CD4-positive, alpha-beta memory T cell (primary cell): ENCODE measurements around the gene CTNNA2. TPM values are rescaled to one million over a fixed set of nuclear protein-coding genes. Genes with fewer than 3 reads are reported as not detected.

ENCODE experiments used
- CTCF ChIA-PET: fragments of 350-600 bp; sonication (Branson Sonifier 250); formaldehyde crosslinking; loops from one replicate; lab custom pipeline; 2021; ENCODE audit warnings: inconsistent platforms; ENCODE audit not compliant: partially characterized antibody; lab: Charles Lee
- POLR2A ChIA-PET: fragments of 350-600 bp; sonication (Branson Sonifier 250); formaldehyde crosslinking; loops from one replicate; lab custom pipeline; 2021; ENCODE audit not compliant: partially characterized antibody; lab: Charles Lee
- DNase-seq, 5 donors: peaks; one replicate each; pipeline versions ENCODE4 v3.0.0 to v3.0.0-alpha.2; 2020 to 2022; ENCODE audit warnings: mixed read lengths in 1 of 5
- H3K27ac ChIP-seq: one replicate; pipeline ENCODE4 v1.7.0; 2013; ENCODE audit warnings: low read depth, low read length
- H3K27me3 ChIP-seq: 2 replicates; pipeline ENCODE4 v1.7.0; 2013; ENCODE audit warnings: mild to moderate bottlenecking, low read length, moderate library complexity; ENCODE audit not compliant: insufficient read depth
- H3K36me3 ChIP-seq: 2 replicates; pipeline ENCODE4 v1.7.0; 2013; ENCODE audit warnings: mild to moderate bottlenecking, low read length, moderate library complexity; ENCODE audit not compliant: insufficient read depth
- H3K4me1 ChIP-seq: 2 replicates; pipeline ENCODE4 v1.7.0; 2013; ENCODE audit warnings: mild to moderate bottlenecking, low read length, moderate library complexity; ENCODE audit not compliant: insufficient read depth
- H3K4me3 ChIP-seq, 2 donors: one replicate each; pipeline ENCODE4 v1.7.0; 2013; ENCODE audit warnings: low read length in 2 of 2, mild to moderate bottlenecking in 1 of 2
- H3K9me3 ChIP-seq, 2 donors: one replicate each; pipeline ENCODE4 v1.7.0; 2013; ENCODE audit warnings: low read length in 2 of 2, control low read depth in 1 of 2; ENCODE audit not compliant: control insufficient read depth in 1 of 2
- H3K27ac Mint-ChIP-seq, 7 donors: one replicate each; pipeline ENCODE4 v1.8.0; 2020 to 2021; ENCODE audit warnings: mixed read lengths in 7 of 7, mild to moderate bottlenecking in 6 of 7, inconsistent platforms in 3 of 7, moderate library complexity in 3 of 7
- H3K27me3 Mint-ChIP-seq, 2 donors: one replicate each; pipeline ENCODE4 v1.8.0; 2020 to 2021; ENCODE audit warnings: mixed read lengths in 2 of 2
- H3K36me3 Mint-ChIP-seq, 2 donors: one replicate each; pipeline ENCODE4 v1.8.0; 2020 to 2021; ENCODE audit warnings: mixed read lengths in 2 of 2, inconsistent platforms in 1 of 2, mild to moderate bottlenecking in 1 of 2
- H3K4me1 Mint-ChIP-seq, 4 donors: one replicate each; pipeline ENCODE4 v1.8.0; 2020 to 2021; ENCODE audit warnings: mixed read lengths in 4 of 4, mild to moderate bottlenecking in 1 of 4
- H3K4me3 Mint-ChIP-seq, 8 donors: one replicate each; pipeline ENCODE4 v1.8.0; 2020 to 2021; ENCODE audit warnings: mixed read lengths in 8 of 8, mild to moderate bottlenecking in 7 of 8, moderate library complexity in 6 of 8, inconsistent platforms in 3 of 8
- H3K9me3 Mint-ChIP-seq, 8 donors: one replicate each; pipeline ENCODE4 v1.8.0; 2020 to 2021; ENCODE audit warnings: mixed read lengths in 8 of 8, mild to moderate bottlenecking in 5 of 8, inconsistent platforms in 3 of 8, moderate library complexity in 1 of 8
- intact Hi-C: fragments of 100-400 bp; cut with micrococcal nuclease; formaldehyde crosslinking; loops from one replicate; pipeline ENCODE4 v1.15.1; 2023
- polyA plus RNA-seq, 2 donors: library from polyadenylated mRNA; unstranded; fragments of 300-500 nt; fragmentation: Illumina TruSeq; gene quantifications; one replicate each; pipeline ENCODE4 v1.2.3, GENCODE V29; 2021
- total RNA-seq, 2 experiments: library from RNA; stranded (reverse); gene quantifications; one replicate each; pipeline ENCODE4 v1.2.3, GENCODE V29; 2021

The CTNNA2 gene
- total and polyA plus RNA-seq, 4 experiments from 2014 or later = not detected

- POLR2A ChIA-PET = no interaction called here
- Mint-ChIP-seq H3K4me3 (no peak overlapping the region), H3K27ac (no peak overlapping the region), H3K36me3 (peaks cover 0 to 1% of the 10 kb centered on the region in 2 donors), H3K4me1 (no peaks in the 10 kb centered on the region), H3K27me3 (no peaks in the 10 kb centered on the region), H3K9me3 (peaks cover 0 to 53% (median 43%) of the 10 kb centered on the region in 8 donors)
- no peak for DNase-seq
- intact Hi-C loops = no loop called here
- Histone ChIP-seq H3K27ac (no peak overlapping the region), H3K9me3 (peaks cover 0 to 8% of the 10 kb centered on the region in 2 donors), H3K4me3 (no peak overlapping the region), H3K27me3 (no peaks in the 10 kb centered on the region), H3K36me3 (no peaks in the 10 kb centered on the region), H3K4me1 (no peaks in the 10 kb centered on the region)
- CTCF ChIA-PET = no interaction called here
These were observed 39.8 kb downstream of the CTNNA2 start for GRCh38 chr2:79552653-79553052.

- ChIA-PET POLR2A (no interaction called here), CTCF (no interaction called here)
- Mint-ChIP-seq H3K9me3 (peaks cover 0 to 44% (median 27%) of the 10 kb centered on the region in 8 donors), H3K4me3 (no peak overlapping the region), H3K36me3 (peaks cover 0 to 1% of the 10 kb centered on the region in 2 donors), H3K27me3 (no peaks in the 10 kb centered on the region), H3K27ac (no peak overlapping the region), H3K4me1 (no peaks in the 10 kb centered on the region)
- H3K4me1 ChIP-seq = no peaks in the 10 kb centered on the region
- no peaks in the 10 kb centered on the region for H3K27me3 ChIP-seq
- no peak for DNase-seq
- H3K4me3 ChIP-seq = no peak overlapping the region
- H3K9me3 ChIP-seq = no peaks in the 10 kb centered on the region
- no peak overlapping the region for H3K27ac ChIP-seq
- H3K36me3 ChIP-seq = no peaks in the 10 kb centered on the region
- intact Hi-C loops = no loop called here
These were observed 42.0 kb downstream of the CTNNA2 start for GRCh38 chr2:79554899-79555298.

GRCh38 chr2:79564065-79564464 lies 51.2 kb downstream of the CTNNA2 start:
- Mint-ChIP-seq H3K4me3 (no peak overlapping the region), H3K27ac (no peak overlapping the region), H3K27me3 (no peaks in the 10 kb centered on the region), H3K9me3 (peaks cover 6 to 35% (median 15%) of the 10 kb centered on the region in 8 donors), H3K4me1 (no peaks in the 10 kb centered on the region), H3K36me3 (no peaks in the 10 kb centered on the region)
- H3K27ac ChIP-seq = no peak overlapping the region
- DNase-seq = no peak
- POLR2A ChIA-PET = no interaction called here
- no peaks in the 10 kb centered on the region for H3K4me1 ChIP-seq
- no peaks in the 10 kb centered on the region for H3K9me3 ChIP-seq
- H3K4me3 ChIP-seq = no peak overlapping the region
- intact Hi-C loops = no loop called here
- H3K36me3 ChIP-seq = no peaks in the 10 kb centered on the region
- CTCF ChIA-PET = no interaction called here
- no peaks in the 10 kb centered on the region for H3K27me3 ChIP-seq

GRCh38 chr2:79569048-79569447 lies 56.2 kb downstream of the CTNNA2 start:
- Histone ChIP-seq H3K4me1 (no peaks in the 10 kb centered on the region), H3K4me3 (no peak overlapping the region), H3K27me3 (no peaks in the 10 kb centered on the region), H3K9me3 (no peaks in the 10 kb centered on the region), H3K36me3 (no peaks in the 10 kb centered on the region), H3K27ac (no peak overlapping the region)
- H3K9me3 Mint-ChIP-seq = peaks cover 2 to 38% (median 20%) of the 10 kb centered on the region in 8 donors
- no peak for DNase-seq
- CTCF ChIA-PET = no interaction called here
- no peaks in the 10 kb centered on the region for H3K4me1 Mint-ChIP-seq
- H3K27ac Mint-ChIP-seq = no peak overlapping the region
- POLR2A ChIA-PET = no interaction called here
- H3K36me3 Mint-ChIP-seq = no peaks in the 10 kb centered on the region
- intact Hi-C loops = no loop called here
- no peak overlapping the region for H3K4me3 Mint-ChIP-seq
- no peaks in the 10 kb centered on the region for H3K27me3 Mint-ChIP-seq

- Histone ChIP-seq H3K27me3 (no peaks in the 10 kb centered on the region), H3K36me3 (no peaks in the 10 kb centered on the region), H3K9me3 (no peaks in the 10 kb centered on the region), H3K4me3 (no peak overlapping the region), H3K27ac (no peak overlapping the region), H3K4me1 (no peaks in the 10 kb centered on the region)
- H3K4me1 Mint-ChIP-seq = no peaks in the 10 kb centered on the region
- H3K27ac Mint-ChIP-seq = no peak overlapping the region
- no peak for DNase-seq
- no peaks in the 10 kb centered on the region for H3K36me3 Mint-ChIP-seq
- ChIA-PET POLR2A (no interaction called here), CTCF (no interaction called here)
- H3K9me3 Mint-ChIP-seq = peaks cover 0 to 24% (median 10%) of the 10 kb centered on the region in 8 donors
- no peak overlapping the region for H3K4me3 Mint-ChIP-seq
- intact Hi-C loops = no loop called here
- no peaks in the 10 kb centered on the region for H3K27me3 Mint-ChIP-seq
These were observed 61.2 kb downstream of the CTNNA2 start for GRCh38 chr2:79573895-79574674.

- POLR2A ChIA-PET = no interaction called here
- intact Hi-C loops = no loop called here
- H3K9me3 Mint-ChIP-seq = peaks cover 0 to 26% (median 9%) of the 10 kb centered on the region in 8 donors
These were observed 63.6 kb downstream of the CTNNA2 start for GRCh38 chr2:79576451-79576850.

GRCh38 chr2:79578952-79579351 lies 66.1 kb downstream of the CTNNA2 start:
- Histone ChIP-seq H3K36me3 (no peaks in the 10 kb centered on the region), H3K9me3 (no peaks in the 10 kb centered on the region), H3K4me3 (no peak overlapping the region), H3K27me3 (no peaks in the 10 kb centered on the region), H3K4me1 (no peaks in the 10 kb centered on the region), H3K27ac (no peak overlapping the region)
- intact Hi-C loops = no loop called here
- no peak overlapping the region for H3K4me3 Mint-ChIP-seq
- POLR2A ChIA-PET = no interaction called here
- CTCF ChIA-PET = no interaction called here
- H3K27me3 Mint-ChIP-seq = no peaks in the 10 kb centered on the region
- no peaks in the 10 kb centered on the region for H3K4me1 Mint-ChIP-seq
- no peak for DNase-seq
- H3K9me3 Mint-ChIP-seq = peaks cover 0 to 23% (median 7%) of the 10 kb centered on the region in 8 donors
- peak overlapping the region in 1 of 7 donors; percentile 93 for H3K27ac Mint-ChIP-seq
- no peaks in the 10 kb centered on the region for H3K36me3 Mint-ChIP-seq

More at GRCh38 chr2:79576451-79576850, 63.6 kb downstream of the CTNNA2 start:
- Histone ChIP-seq H3K27me3 (no peaks in the 10 kb centered on the region), H3K4me1 (no peaks in the 10 kb centered on the region), H3K9me3 (no peaks in the 10 kb centered on the region), H3K4me3 (no peak overlapping the region), H3K36me3 (no peaks in the 10 kb centered on the region), H3K27ac (no peak overlapping the region)
- Mint-ChIP-seq H3K4me1 (no peaks in the 10 kb centered on the region), H3K27ac (no peak overlapping the region), H3K27me3 (no peaks in the 10 kb centered on the region), H3K4me3 (no peak overlapping the region), H3K36me3 (no peaks in the 10 kb centered on the region)
- CTCF ChIA-PET = no interaction called here
- no peak for DNase-seq
